NCI-H510A (cell line): ENCODE results near the gene TNFRSF21.
"Not testable (repeated sequence)": the region's sequence is repeated elsewhere in the genome, so short reads cannot be mapped to it uniquely, and the experiment has no call there.

Experiments
- DNase-seq: peaks from one replicate; lab custom pipeline; 2025; lab: John Stamatoyannopoulos, UW

TNFRSF21 gene

GRCh38 chr6:47248446-47248845, 61.3 kb downstream of the TNFRSF21 start:
- DNase-seq = no peak

GRCh38 chr6:47247227-47247797, 62.4 kb downstream of the TNFRSF21 start:
- peak; percentile 33 for DNase-seq

- DNase-seq = no peak
Observed at GRCh38 chr6:47246551-47246950, 63.2 kb downstream of the TNFRSF21 start.

GRCh38 chr6:47245745-47246371, 63.8 kb downstream of the TNFRSF21 start:
- DNase-seq = no peak

GRCh38 chr6:47242483-47243386, 67.0 kb downstream of the TNFRSF21 start:
- peak; percentile 86 for DNase-seq

- no peak for DNase-seq
Observed at GRCh38 chr6:47241742-47242482, 67.8 kb downstream of the TNFRSF21 start.

GRCh38 chr6:47240277-47240890, 69.3 kb downstream of the TNFRSF21 start:
- no peak for DNase-seq

- DNase-seq = no peak
Observed at GRCh38 chr6:47239546-47239945, 70.2 kb downstream of the TNFRSF21 start.

- no peak for DNase-seq
Observed at GRCh38 chr6:47238456-47238995, 71.2 kb downstream of the TNFRSF21 start.

- DNase-seq = no peak
Observed at GRCh38 chr6:47237196-47237595, 72.5 kb downstream of the TNFRSF21 start.

GRCh38 chr6:47235964-47236760, 73.5 kb downstream of the TNFRSF21 start:
- peak; percentile 75 for DNase-seq

- DNase-seq = no peak
Observed at GRCh38 chr6:47235421-47235820, 74.3 kb downstream of the TNFRSF21 start.

- no peak for DNase-seq
Observed at GRCh38 chr6:47234266-47234933, 75.3 kb downstream of the TNFRSF21 start.

GRCh38 chr6:47231151-47231550, 78.6 kb downstream of the TNFRSF21 start:
- no peak for DNase-seq

GRCh38 chr6:47230579-47230978, 79.1 kb downstream of the TNFRSF21 start:
- peak; percentile 8 for DNase-seq

GRCh38 chr6:47229255-47229654, 80.5 kb downstream of the TNFRSF21 start:
- no peak for DNase-seq

- not testable (repeated sequence) for DNase-seq
Observed at GRCh38 chr6:47228093-47228492, 81.6 kb downstream of the TNFRSF21 start.

GRCh38 chr6:47223251-47223650, 86.5 kb downstream of the TNFRSF21 start:
- DNase-seq = not testable (repeated sequence)

- no peak for DNase-seq
Observed at GRCh38 chr6:47221565-47221964, 88.1 kb downstream of the TNFRSF21 start.

- DNase-seq = no peak
Observed at GRCh38 chr6:47209632-47210031, 100.1 kb downstream of the TNFRSF21 start.
